Testis (tissue), 3 donors: ENCODE measurements around the gene ELMO1. TPM values are rescaled to one million over a fixed set of nuclear protein-coding genes. Genes with fewer than 3 reads are reported as not detected.

ENCODE experiments used
- DNase-seq: peaks from one replicate; pipeline ENCODE4 v3.0.0-alpha.2; 2019
- H3K27ac ChIP-seq, 2 donors: fragments of 200-600 bp; sonication (generic); one replicate each; pipeline ENCODE4 v1.5.1; 2019
- H3K27me3 ChIP-seq: fragments of 200-600 bp; sonication (generic); one replicate; pipeline ENCODE4 v1.5.1; 2019
- H3K36me3 ChIP-seq: fragments of 200-600 bp; sonication (generic); one replicate; pipeline ENCODE4 v1.5.1; 2017; ENCODE audit warnings: low read depth; ENCODE audit errors: missing control alignments
- H3K4me1 ChIP-seq: fragments of 200-600 bp; sonication (generic); one replicate; pipeline ENCODE4 v1.5.1; 2019
- H3K4me3 ChIP-seq, 2 donors: fragments of 200-600 bp; sonication (generic); one replicate each; pipeline ENCODE4 v1.5.1; 2017 to 2019
- H3K9me3 ChIP-seq: fragments of 200-600 bp; sonication (generic); one replicate; pipeline ENCODE4 v1.5.1; 2017
- CTCF ChIP-seq, 3 experiments: fragments of 450-650 bp in 2 of 3; fragments of 200-600 bp in 1 of 3; sonication (generic) in 1 of 3; IDR thresholded peaks; one replicate each; pipeline ENCODE4 v1.5.1; 2016 to 2019; ENCODE audit warnings: antibody characterized with exemption in 3 of 3, mild to moderate bottlenecking in 2 of 3, moderate library complexity in 1 of 3
- POLR2A ChIP-seq: fragments of 450-650 bp; IDR thresholded peaks from one replicate; pipeline ENCODE4 v1.6.1; 2017; ENCODE audit warnings: antibody characterized with exemption, mild to moderate bottlenecking, moderate library complexity
- WGBS, 2 donors: methylation state at CpG; one replicate each; pipeline ENCODE4 v1.1.5; 2018; 5-methylcytosine and 5-hydroxymethylcytosine counted together
- intact Hi-C: fragments of 100-400 bp; cut with DNase I; formaldehyde crosslinking; loops from one replicate; pipeline ENCODE4 v1.15.1; 2023; ENCODE audit warnings: low total_unique reads
- polyA plus RNA-seq: library from polyadenylated mRNA; stranded (reverse); fragments of 350-450 nt; fragmentation: Illumina TruSeq; extraction: RNeasy Lipid Tissue Mini Kit (QIAGEN cat#74804); gene quantifications from one replicate; pipeline ENCODE4 v1.2.3, GENCODE V29; 2014; ENCODE audit warnings: low read depth, low replicate concordance; ENCODE audit not compliant: insufficient read depth
- total RNA-seq, 2 donors: library from RNA; depleted of rRNA; stranded (reverse); fragments of >200 nt; gene quantifications; one replicate each; pipeline ENCODE4 v1.2.3, GENCODE V29; 2016

ELMO1 gene
- total and polyA plus RNA-seq, 3 donors from 2014 or later, result 12.9 to 47.2 (median 36.5) TPM

DNA sequence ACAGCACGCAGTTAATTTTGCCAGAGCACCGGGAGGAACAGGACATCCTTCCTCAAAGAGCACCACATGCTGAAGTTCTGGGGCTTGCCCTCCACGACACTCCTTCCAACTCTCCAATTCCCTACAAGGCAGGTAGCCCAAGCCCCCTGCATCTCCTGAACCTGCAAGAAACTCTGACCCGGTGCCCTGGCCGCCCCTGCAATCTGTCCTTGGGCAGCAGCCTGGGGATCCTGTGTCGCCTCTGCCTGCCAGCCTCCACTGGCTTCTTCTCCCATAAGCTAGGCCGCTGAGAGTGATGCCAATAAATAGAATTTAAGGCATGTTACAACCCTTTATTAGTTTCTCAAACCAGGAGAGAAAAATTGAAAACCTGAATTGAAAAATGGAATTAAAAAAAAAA lies 182.8 kb downstream of the ELMO1 start:
- H3K27ac ChIP-seq, result no peak overlapping the region
- no peaks in the 10 kb centered on the region for H3K4me1 ChIP-seq
- intact Hi-C loops, result no loop called here
- H3K27me3 ChIP-seq, result no peaks in the 10 kb centered on the region
- H3K4me3 ChIP-seq, result no peak overlapping the region
- DNase-seq, result no peak
- WGBS, 2 donors, result 81 to 92% methylated on average over 7 of the region's 7 CpGs
- H3K36me3 ChIP-seq, result no peaks in the 10 kb centered on the region
- H3K9me3 ChIP-seq, result no peaks in the 10 kb centered on the region
- TF ChIP-seq POLR2A, result no peak
- TF ChIP-seq CTCF (IDR thresholded peaks at IDR 0.05), result no peak

DNA sequence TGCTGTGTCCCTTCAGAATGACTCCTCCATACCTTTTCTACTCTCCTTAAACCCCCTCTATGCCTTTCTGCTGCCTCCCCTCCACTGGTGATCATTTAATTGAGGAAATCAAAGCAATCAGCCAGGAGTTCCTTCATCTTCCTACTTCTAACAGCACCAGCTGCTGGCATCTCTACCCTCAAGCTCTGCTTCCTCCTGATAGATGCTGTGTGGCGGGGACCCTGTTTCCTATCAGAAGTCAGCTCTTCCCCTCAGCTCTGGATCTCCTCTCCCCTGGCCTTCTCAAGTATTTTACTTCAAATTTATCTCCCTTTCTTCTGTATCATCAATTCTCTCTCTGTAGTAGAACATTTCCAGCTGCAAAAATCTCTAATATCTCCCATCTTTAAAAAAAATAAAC lies 183.7 kb downstream of the ELMO1 start:
- intact Hi-C loops, result no loop called here
- WGBS, 2 donors, result 80 to 85% methylated on average over 1 of the region's 1 CpG
- TF ChIP-seq CTCF (IDR thresholded peaks at IDR 0.05) (no peak), POLR2A (no peak)
- DNase-seq, result no peak
- no peaks in the 10 kb centered on the region for H3K9me3 ChIP-seq
- no peak overlapping the region for H3K27ac ChIP-seq
- H3K4me3 ChIP-seq, result no peak overlapping the region
- no peaks in the 10 kb centered on the region for H3K4me1 ChIP-seq
- H3K36me3 ChIP-seq, result no peaks in the 10 kb centered on the region
- no peaks in the 10 kb centered on the region for H3K27me3 ChIP-seq

GRCh38 chr7:37262181-37262580 lies 186.5 kb downstream of the ELMO1 start:
- intact Hi-C loops, result no loop called here
- Histone ChIP-seq H3K9me3 (no peaks in the 10 kb centered on the region), H3K4me1 (no peaks in the 10 kb centered on the region), H3K36me3 (no peaks in the 10 kb centered on the region), H3K4me3 (no peak overlapping the region), H3K27ac (no peak overlapping the region), H3K27me3 (no peaks in the 10 kb centered on the region)
- no peak for TF ChIP-seq POLR2A
- TF ChIP-seq CTCF (IDR thresholded peaks at IDR 0.05), result no peak
- WGBS, 2 donors, result 85 to 93% methylated on average over 1 of the region's 1 CpG
- no peak for DNase-seq

GRCh38 chr7:37259319-37259821 lies 189.3 kb downstream of the ELMO1 start:
- Histone ChIP-seq H3K27me3 (no peaks in the 10 kb centered on the region), H3K9me3 (no peaks in the 10 kb centered on the region), H3K27ac (no peak overlapping the region), H3K4me3 (no peak overlapping the region), H3K36me3 (no peaks in the 10 kb centered on the region), H3K4me1 (no peaks in the 10 kb centered on the region)
- TF ChIP-seq POLR2A, result no peak
- TF ChIP-seq CTCF (IDR thresholded peaks at IDR 0.05), result no peak
- WGBS, 2 donors, result 61 to 68% methylated on average over 11 of the region's 11 CpGs
- intact Hi-C loops, result no loop called here
- DNase-seq, result no peak

GRCh38 chr7:37256631-37257030 lies 192.0 kb downstream of the ELMO1 start:
- no peak overlapping the region for H3K27ac ChIP-seq

More at GRCh38 chr7:37256631-37257030, 192.0 kb downstream of the ELMO1 start:
- no peaks in the 10 kb centered on the region for H3K27me3 ChIP-seq
- H3K4me1 ChIP-seq, result no peaks in the 10 kb centered on the region
- no peak overlapping the region for H3K4me3 ChIP-seq
- DNase-seq, result no peak
- no peaks in the 10 kb centered on the region for H3K36me3 ChIP-seq
- H3K9me3 ChIP-seq, result no peaks in the 10 kb centered on the region
- intact Hi-C loops, result no loop called here
- TF ChIP-seq CTCF (IDR thresholded peaks at IDR 0.05) (no peak), POLR2A (no peak)
